GM12878 (cell line): Measurements from ENCODE around the gene MICB.

ENCODE experiments used
- E2F4 ChIP-seq: IDR thresholded peaks from 2 replicates; pipeline ENCODE4 v1.6.1; 2012; ENCODE audit warnings: low read depth, low read length, improper control_type of control experiment
- EP300 ChIP-seq, 2 experiments: fragments of 150-350 bp in 1 of 2; IDR thresholded peaks; 2 replicates each; pipeline ENCODE4 v1.6.1; 2011 to 2012; ENCODE audit warnings: low read depth in 2 of 2, low read length in 2 of 2, borderline replicate concordance in 1 of 2, improper control_type of control experiment in 1 of 2, inconsistent platforms in 1 of 2; ENCODE audit not compliant: control insufficient read depth in 1 of 2
- SRF ChIP-seq, 2 experiments: IDR thresholded peaks; 2 replicates each; pipeline ENCODE4 v1.6.1; 2011; ENCODE audit warnings: low read depth in 2 of 2, low read length in 2 of 2, mild to moderate bottlenecking in 1 of 2, moderate library complexity in 1 of 2
- TF ChIP-seq, protein P1 (sequence below): fragments of 450-650 bp; IDR thresholded peaks from 2 replicates; pipeline ENCODE4 v1.6.1; 2016; ENCODE audit warnings: mild to moderate bottlenecking, moderate library complexity, borderline replicate concordance
- TF ChIP-seq, protein P2 (sequence below), 3 experiments: IDR thresholded peaks in 2 of 3; conservative IDR thresholded peaks in 1 of 3; 2 replicates each; pipeline ENCODE4 v1.5.1; 2011; ENCODE audit warnings: low read depth in 3 of 3, low read length in 3 of 3, mild to moderate bottlenecking in 3 of 3, control low read depth in 2 of 3, moderate library complexity in 2 of 3, inconsistent platforms in 1 of 3, mixed read lengths in 1 of 3; ENCODE audit not compliant: control insufficient read depth in 2 of 3, insufficient read depth in 1 of 3; ENCODE audit errors: extremely low read depth in 1 of 3

DNA sequence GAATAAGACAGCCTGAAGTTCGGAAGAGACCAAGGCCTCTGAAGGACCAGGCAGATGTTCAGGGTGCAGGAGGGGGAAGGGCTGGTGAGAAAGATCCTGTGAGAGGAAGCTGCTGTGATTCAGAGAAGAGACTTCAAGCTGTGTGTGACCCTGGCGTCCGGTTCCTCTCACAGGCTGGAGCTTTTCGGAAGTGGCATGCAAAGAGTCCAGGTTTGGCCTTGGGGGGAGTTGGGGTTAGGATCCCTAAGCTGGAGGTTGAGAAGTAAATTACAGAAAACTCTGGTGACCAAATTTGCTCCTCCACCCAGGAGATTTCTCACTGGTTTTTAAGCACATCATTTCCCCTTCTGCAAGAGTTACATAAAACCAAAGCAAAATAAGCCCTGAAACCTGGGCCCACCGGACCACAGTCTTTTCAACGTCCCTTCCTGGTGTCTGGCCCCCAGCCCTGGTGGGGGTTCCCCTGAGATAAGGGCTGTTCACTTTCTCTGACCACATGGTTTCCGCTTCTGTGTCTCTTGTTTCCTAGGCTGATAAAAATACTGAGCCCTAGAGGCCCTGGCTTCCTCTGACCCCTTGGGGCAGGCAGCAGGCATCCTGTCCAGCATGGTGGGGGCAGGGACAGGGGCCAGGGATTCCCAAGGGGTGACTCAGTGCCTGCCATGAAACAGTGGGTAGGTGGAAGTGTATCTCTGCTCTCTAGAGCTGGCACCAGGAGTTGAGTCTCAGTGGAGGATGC is 62.2 kb downstream of the MICB start:
- TF ChIP-seq EP300 (IDR thresholded peaks at IDR 0.05; ENCODE audit: borderline replicate concordance in 1 of 2, control insufficient read depth in 1 of 2, low read depth in 2 of 2, low read length in 2 of 2): 0 out of 4 replicates have a peak, but pooled peaks of 1 of the 2 experiments have one; percentile 42
- TF ChIP-seq, protein P1, sequence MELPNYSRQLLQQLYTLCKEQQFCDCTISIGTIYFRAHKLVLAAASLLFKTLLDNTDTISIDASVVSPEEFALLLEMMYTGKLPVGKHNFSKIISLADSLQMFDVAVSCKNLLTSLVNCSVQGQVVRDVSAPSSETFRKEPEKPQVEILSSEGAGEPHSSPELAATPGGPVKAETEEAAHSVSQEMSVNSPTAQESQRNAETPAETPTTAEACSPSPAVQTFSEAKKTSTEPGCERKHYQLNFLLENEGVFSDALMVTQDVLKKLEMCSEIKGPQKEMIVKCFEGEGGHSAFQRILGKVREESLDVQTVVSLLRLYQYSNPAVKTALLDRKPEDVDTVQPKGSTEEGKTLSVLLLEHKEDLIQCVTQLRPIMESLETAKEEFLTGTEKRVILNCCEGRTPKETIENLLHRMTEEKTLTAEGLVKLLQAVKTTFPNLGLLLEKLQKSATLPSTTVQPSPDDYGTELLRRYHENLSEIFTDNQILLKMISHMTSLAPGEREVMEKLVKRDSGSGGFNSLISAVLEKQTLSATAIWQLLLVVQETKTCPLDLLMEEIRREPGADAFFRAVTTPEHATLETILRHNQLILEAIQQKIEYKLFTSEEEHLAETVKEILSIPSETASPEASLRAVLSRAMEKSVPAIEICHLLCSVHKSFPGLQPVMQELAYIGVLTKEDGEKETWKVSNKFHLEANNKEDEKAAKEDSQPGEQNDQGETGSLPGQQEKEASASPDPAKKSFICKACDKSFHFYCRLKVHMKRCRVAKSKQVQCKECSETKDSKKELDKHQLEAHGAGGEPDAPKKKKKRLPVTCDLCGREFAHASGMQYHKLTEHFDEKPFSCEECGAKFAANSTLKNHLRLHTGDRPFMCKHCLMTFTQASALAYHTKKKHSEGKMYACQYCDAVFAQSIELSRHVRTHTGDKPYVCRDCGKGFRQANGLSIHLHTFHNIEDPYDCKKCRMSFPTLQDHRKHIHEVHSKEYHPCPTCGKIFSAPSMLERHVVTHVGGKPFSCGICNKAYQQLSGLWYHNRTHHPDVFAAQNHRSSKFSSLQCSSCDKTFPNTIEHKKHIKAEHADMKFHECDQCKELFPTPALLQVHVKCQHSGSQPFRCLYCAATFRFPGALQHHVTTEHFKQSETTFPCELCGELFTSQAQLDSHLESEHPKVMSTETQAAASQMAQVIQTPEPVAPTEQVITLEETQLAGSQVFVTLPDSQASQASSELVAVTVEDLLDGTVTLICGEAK: no peak; the same call in 1 of the 2 replicates
- TF ChIP-seq, protein P2, sequence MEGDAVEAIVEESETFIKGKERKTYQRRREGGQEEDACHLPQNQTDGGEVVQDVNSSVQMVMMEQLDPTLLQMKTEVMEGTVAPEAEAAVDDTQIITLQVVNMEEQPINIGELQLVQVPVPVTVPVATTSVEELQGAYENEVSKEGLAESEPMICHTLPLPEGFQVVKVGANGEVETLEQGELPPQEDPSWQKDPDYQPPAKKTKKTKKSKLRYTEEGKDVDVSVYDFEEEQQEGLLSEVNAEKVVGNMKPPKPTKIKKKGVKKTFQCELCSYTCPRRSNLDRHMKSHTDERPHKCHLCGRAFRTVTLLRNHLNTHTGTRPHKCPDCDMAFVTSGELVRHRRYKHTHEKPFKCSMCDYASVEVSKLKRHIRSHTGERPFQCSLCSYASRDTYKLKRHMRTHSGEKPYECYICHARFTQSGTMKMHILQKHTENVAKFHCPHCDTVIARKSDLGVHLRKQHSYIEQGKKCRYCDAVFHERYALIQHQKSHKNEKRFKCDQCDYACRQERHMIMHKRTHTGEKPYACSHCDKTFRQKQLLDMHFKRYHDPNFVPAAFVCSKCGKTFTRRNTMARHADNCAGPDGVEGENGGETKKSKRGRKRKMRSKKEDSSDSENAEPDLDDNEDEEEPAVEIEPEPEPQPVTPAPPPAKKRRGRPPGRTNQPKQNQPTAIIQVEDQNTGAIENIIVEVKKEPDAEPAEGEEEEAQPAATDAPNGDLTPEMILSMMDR (IDR thresholded peaks at IDR 0.05 in 2 of 3, conservative IDR thresholded peaks at IDR 0.05 in 1 of 3; ENCODE audit: control insufficient read depth in 2 of 3, extremely low read depth in 1 of 3, insufficient read depth in 1 of 3, low read depth in 3 of 3, low read length in 3 of 3): 0 out of 6 replicates have a peak, but pooled peaks of 1 of the 3 experiments have one; percentile 2
- TF ChIP-seq SRF (IDR thresholded peaks at IDR 0.05; ENCODE audit: low read depth in 2 of 2, low read length in 2 of 2): peak in 1 of 2 experiments; percentile 48; a peak in 1 of 4 replicates
- no peak for TF ChIP-seq E2F4
